Osteocyte (in vitro differentiated cells): ENCODE measurements around the gene ZBTB16. TPM values are rescaled to one million over a fixed set of nuclear protein-coding genes. Genes with fewer than 3 reads are reported as not detected.

Source experiments
- DNase-seq: peaks from one replicate; pipeline ENCODE4 v3.0.0; 2021; ENCODE audit warnings: mixed read lengths; ENCODE audit not compliant: unreplicated experiment; ENCODE audit errors: extremely low spot score
- H3K27ac Mint-ChIP-seq: one replicate; pipeline ENCODE4 v1.8.0; 2021; ENCODE audit warnings: mild to moderate bottlenecking, mixed read lengths; ENCODE audit not compliant: unreplicated experiment
- H3K27me3 Mint-ChIP-seq: one replicate; pipeline ENCODE4 v1.8.0; 2021; ENCODE audit warnings: mixed read lengths; ENCODE audit not compliant: unreplicated experiment
- H3K36me3 Mint-ChIP-seq: one replicate; pipeline ENCODE4 v1.8.0; 2021; ENCODE audit warnings: mixed read lengths; ENCODE audit not compliant: unreplicated experiment
- H3K4me1 Mint-ChIP-seq: one replicate; pipeline ENCODE4 v1.8.0; 2021; ENCODE audit warnings: mixed read lengths; ENCODE audit not compliant: unreplicated experiment
- H3K4me3 Mint-ChIP-seq: one replicate; pipeline ENCODE4 v1.8.0; 2021; ENCODE audit warnings: mild to moderate bottlenecking, moderate library complexity, mixed read lengths; ENCODE audit not compliant: unreplicated experiment
- H3K9me3 Mint-ChIP-seq: one replicate; pipeline ENCODE4 v1.8.0; 2021; ENCODE audit warnings: mixed read lengths; ENCODE audit not compliant: unreplicated experiment
- CTCF ChIP-seq: fragments of 200-600 bp; sonication (generic); IDR thresholded peaks from 2 replicates; pipeline ENCODE4 v1.5.0; 2021; ENCODE audit warnings: antibody characterized with exemption, mild to moderate bottlenecking, moderate library complexity
- total RNA-seq: library from RNA; stranded (reverse); gene quantifications from 2 replicates; pipeline ENCODE4 v1.2.1, GENCODE V29; 2021

Gene ZBTB16
- total RNA-seq, 1 donor from 2014 or later: 20.3 TPM

DNA sequence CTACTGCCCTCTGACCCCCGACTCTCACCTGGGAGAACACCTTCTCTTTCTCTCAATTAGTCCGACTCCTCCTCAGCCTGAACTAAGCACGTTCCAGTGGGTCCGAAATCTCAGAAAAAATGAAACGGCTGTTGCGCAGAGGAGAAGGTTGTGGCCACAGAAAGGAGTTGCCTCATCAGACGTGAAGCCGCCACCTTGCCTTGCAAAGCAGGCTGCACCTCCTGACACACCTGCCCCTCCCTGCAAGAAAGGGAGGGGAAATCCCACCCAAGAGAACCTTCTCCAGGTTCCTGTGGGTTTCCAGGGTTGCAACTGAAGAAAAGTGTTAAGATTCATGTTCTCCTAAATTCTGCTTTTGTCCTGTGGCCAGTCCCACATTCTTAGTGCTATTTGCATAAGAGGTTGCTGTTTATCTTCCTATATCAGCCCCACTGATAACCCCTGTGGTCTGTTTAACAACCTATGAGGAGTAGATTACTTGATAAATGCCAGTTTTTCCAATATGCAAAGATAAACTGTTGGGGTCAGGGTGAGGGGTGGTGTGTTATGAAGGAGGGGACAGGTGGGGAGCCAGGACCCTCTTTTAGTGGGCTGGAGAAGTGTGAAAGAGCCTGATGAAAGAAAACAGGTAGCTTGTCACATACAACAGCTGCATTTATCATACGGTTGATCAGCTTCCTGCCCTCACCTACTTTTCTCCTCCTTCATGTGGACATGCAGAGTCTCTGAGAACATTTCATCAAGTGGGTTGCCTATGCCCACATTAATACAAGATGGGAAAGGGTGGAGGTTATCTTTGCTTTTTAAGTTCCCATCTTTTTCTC is 18.2 kb downstream of the ZBTB16 start:
- H3K27ac Mint-ChIP-seq: no peak overlapping the region
- peaks cover 21% of the 10 kb centered on the region for H3K36me3 Mint-ChIP-seq
- peaks cover 75% of the 10 kb centered on the region for H3K4me1 Mint-ChIP-seq
- peaks cover 36% of the 10 kb centered on the region for H3K27me3 Mint-ChIP-seq
- H3K4me3 Mint-ChIP-seq: no peak overlapping the region
- H3K9me3 Mint-ChIP-seq: no peaks in the 10 kb centered on the region
- no peak for DNase-seq
- no peak for TF ChIP-seq CTCF

GRCh38 chr11:114078423-114078822 is 18.9 kb downstream of the ZBTB16 start:
- DNase-seq: no peak
- peaks cover 75% of the 10 kb centered on the region for H3K4me1 Mint-ChIP-seq
- no peaks in the 10 kb centered on the region for H3K9me3 Mint-ChIP-seq
- H3K4me3 Mint-ChIP-seq: no peak overlapping the region
- H3K27ac Mint-ChIP-seq: no peak overlapping the region
- H3K27me3 Mint-ChIP-seq: peaks cover 39% of the 10 kb centered on the region
- no peak for TF ChIP-seq CTCF
- peaks cover 20% of the 10 kb centered on the region for H3K36me3 Mint-ChIP-seq

- peaks cover 68% of the 10 kb centered on the region for H3K4me1 Mint-ChIP-seq
- peaks cover 19% of the 10 kb centered on the region for H3K36me3 Mint-ChIP-seq
Observed at GRCh38 chr11:114079511-114080065, 20.1 kb downstream of the ZBTB16 start.

GRCh38 chr11:114080219-114080618 is 20.7 kb downstream of the ZBTB16 start:
- Mint-ChIP-seq H3K27me3 (peaks cover 23% of the 10 kb centered on the region), H3K27ac (peak overlapping the region; percentile 74), H3K9me3 (no peaks in the 10 kb centered on the region), H3K4me3 (no peak overlapping the region), H3K36me3 (peaks cover 14% of the 10 kb centered on the region), H3K4me1 (peaks cover 62% of the 10 kb centered on the region)
- no peak for DNase-seq
- TF ChIP-seq CTCF: no peak

More at GRCh38 chr11:114079511-114080065, 20.1 kb downstream of the ZBTB16 start:
- Mint-ChIP-seq H3K4me3 (no peak overlapping the region), H3K27me3 (peaks cover 29% of the 10 kb centered on the region), H3K9me3 (no peaks in the 10 kb centered on the region), H3K27ac (peak overlapping the region; percentile 74)
- DNase-seq: no peak
- TF ChIP-seq CTCF: no peak

DNA sequence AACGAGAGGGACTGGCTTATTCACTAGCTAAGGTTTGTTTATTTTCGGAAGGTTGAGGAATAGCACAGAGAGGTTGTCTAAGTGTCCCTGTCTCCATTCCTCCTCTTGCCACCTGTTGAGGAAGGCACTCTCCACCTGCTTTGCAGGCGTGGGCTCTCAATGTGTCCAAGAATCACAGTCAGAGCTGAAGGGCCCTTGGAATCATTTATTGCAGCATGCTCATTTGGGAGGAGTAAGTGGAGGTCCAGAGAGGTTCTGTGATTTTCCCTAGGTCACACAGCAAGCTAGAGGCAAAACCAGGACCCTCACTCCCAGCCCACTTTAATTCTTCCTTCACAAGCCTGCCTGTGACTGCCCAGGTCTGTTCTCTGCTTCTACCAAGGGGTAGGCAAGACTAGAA is 21.3 kb downstream of the ZBTB16 start:
- Mint-ChIP-seq H3K4me1 (peaks cover 61% of the 10 kb centered on the region), H3K4me3 (no peak overlapping the region), H3K27me3 (peaks cover 22% of the 10 kb centered on the region), H3K27ac (no peak overlapping the region), H3K36me3 (peaks cover 13% of the 10 kb centered on the region), H3K9me3 (no peaks in the 10 kb centered on the region)
- no peak for TF ChIP-seq CTCF
- DNase-seq: no peak
